Right renal cortex interstitium (tissue), 3 donors: Measurements from ENCODE around the gene MT1X. TPM values are rescaled to one million over a fixed set of nuclear protein-coding genes. Genes with fewer than 3 reads are reported as not detected.

Source experiments
- polyA plus RNA-seq, 3 donors: library from polyadenylated mRNA; unstranded; fragments of 120-200 nt; gene quantifications; one replicate each; pipeline ENCODE4 v1.2.1, GENCODE V29; 2013; ENCODE audit not compliant: insufficient read length in 3 of 3

MT1X gene
- polyA plus RNA-seq, 3 donors, result 24.8 to 34.0 (median 26.2) TPM

Other genes with a start within 250 kb of the MT1X start
- gene NUDT21, start 231.1 kb upstream of the MT1X start, polyA plus RNA-seq, result 100 to 1,000 TPM; 133 to 153 (median 147) TPM
- gene OGFOD1, start 230.9 kb upstream of the MT1X start, polyA plus RNA-seq, result 10 to 100 TPM; 36.2 to 38.5 (median 36.3) TPM
- gene BBS2, start 162.4 kb upstream of the MT1X start, polyA plus RNA-seq, result 100 to 1,000 TPM; 109 to 120 (median 115) TPM
- not detected for gene MT4, start 117.4 kb upstream of the MT1X start, polyA plus RNA-seq
- gene MT3, start 92.9 kb upstream of the MT1X start, polyA plus RNA-seq, result 1 to 10 TPM; 1.1 to 1.6 (median 1.2) TPM
- 10 to 100 TPM; 19.4 to 22.9 (median 20.3) TPM for gene MT2A, start 73.9 kb upstream of the MT1X start, polyA plus RNA-seq
- gene MT1E, start 56.7 kb upstream of the MT1X start, polyA plus RNA-seq, result 10 to 100 TPM; 20.7 to 35.2 (median 24.9) TPM
- not detected for gene MT1M, start 49.8 kb upstream of the MT1X start, polyA plus RNA-seq
- gene MT1A, start 43.8 kb upstream of the MT1X start, polyA plus RNA-seq, result not detected
- gene MT1B, start 30.6 kb upstream of the MT1X start, polyA plus RNA-seq, result not detected
- gene MT1F, start 24.5 kb upstream of the MT1X start, polyA plus RNA-seq, result 10 to 100 TPM; 49.5 to 56.3 (median 54.3) TPM
- 10 to 100 TPM; 20.7 to 74.0 (median 51.1) TPM for gene MT1G, start 14.4 kb upstream of the MT1X start, polyA plus RNA-seq
- gene MT1H, start 12.7 kb upstream of the MT1X start, polyA plus RNA-seq, result 10 to 100 TPM in 2 of 3 donors, 1 to 10 TPM in 1; 3.8 to 23.4 (median 12.6) TPM
- 10 to 100 TPM; 78.0 to 85.4 (median 81.1) TPM for gene NUP93, start 47.7 kb downstream of the MT1X start, polyA plus RNA-seq
- 10 to 100 TPM; 39.3 to 61.0 (median 39.5) TPM for gene SLC12A3, start 182.7 kb downstream of the MT1X start, polyA plus RNA-seq
- 100 to 1,000 TPM; 120 to 152 (median 144) TPM for gene HERPUD1, start 249.7 kb downstream of the MT1X start, polyA plus RNA-seq